Endothelial cell (in vitro differentiated cells): Measurements from ENCODE around the gene NTSR1. TPM values are rescaled to one million over a fixed set of nuclear protein-coding genes. Genes with fewer than 3 reads are reported as not detected.

Experiments
- DNase-seq: peaks from one replicate; pipeline ENCODE4 v3.0.0; 2021; ENCODE audit warnings: low spot score
- H3K27ac Mint-ChIP-seq: one replicate; pipeline ENCODE4 v1.8.0; 2021; ENCODE audit warnings: mixed read lengths, inconsistent platforms; ENCODE audit not compliant: unreplicated experiment
- H3K27me3 Mint-ChIP-seq: one replicate; pipeline ENCODE4 v1.8.0; 2021; ENCODE audit warnings: mild to moderate bottlenecking, moderate library complexity, mixed read lengths, inconsistent platforms; ENCODE audit not compliant: unreplicated experiment
- H3K36me3 Mint-ChIP-seq: one replicate; pipeline ENCODE4 v1.8.0; 2021; ENCODE audit warnings: mild to moderate bottlenecking, low read depth, mixed read lengths, inconsistent platforms; ENCODE audit not compliant: unreplicated experiment
- H3K4me1 Mint-ChIP-seq: one replicate; pipeline ENCODE4 v1.8.0; 2021; ENCODE audit warnings: mild to moderate bottlenecking, mixed read lengths, inconsistent platforms; ENCODE audit not compliant: unreplicated experiment
- H3K4me3 Mint-ChIP-seq: one replicate; pipeline ENCODE4 v1.8.0; 2021; ENCODE audit warnings: mild to moderate bottlenecking, mixed read lengths, inconsistent platforms; ENCODE audit not compliant: unreplicated experiment
- H3K9me3 Mint-ChIP-seq: one replicate; pipeline ENCODE4 v1.8.0; 2021; ENCODE audit warnings: mixed read lengths, inconsistent platforms; ENCODE audit not compliant: unreplicated experiment
- total RNA-seq: library from RNA; stranded (reverse); fragmentation: NEBNext Ultra II Directional; extraction: Animal tissue kit (Norgen Biotek cat#: 25700); gene quantifications from one replicate; pipeline ENCODE4 v1.2.1, GENCODE V29; 2021; ENCODE audit not compliant: unreplicated experiment
- TF ChIP-seq, protein P1 (sequence below): fragments of 200-600 bp; sonication (generic); IDR thresholded peaks from one replicate; pipeline ENCODE4 v1.5.0; 2021; ENCODE audit warnings: antibody characterized with exemption; ENCODE audit not compliant: unreplicated experiment

NTSR1 gene
- total RNA-seq, 1 donor from 2014 or later: not detected

DNA sequence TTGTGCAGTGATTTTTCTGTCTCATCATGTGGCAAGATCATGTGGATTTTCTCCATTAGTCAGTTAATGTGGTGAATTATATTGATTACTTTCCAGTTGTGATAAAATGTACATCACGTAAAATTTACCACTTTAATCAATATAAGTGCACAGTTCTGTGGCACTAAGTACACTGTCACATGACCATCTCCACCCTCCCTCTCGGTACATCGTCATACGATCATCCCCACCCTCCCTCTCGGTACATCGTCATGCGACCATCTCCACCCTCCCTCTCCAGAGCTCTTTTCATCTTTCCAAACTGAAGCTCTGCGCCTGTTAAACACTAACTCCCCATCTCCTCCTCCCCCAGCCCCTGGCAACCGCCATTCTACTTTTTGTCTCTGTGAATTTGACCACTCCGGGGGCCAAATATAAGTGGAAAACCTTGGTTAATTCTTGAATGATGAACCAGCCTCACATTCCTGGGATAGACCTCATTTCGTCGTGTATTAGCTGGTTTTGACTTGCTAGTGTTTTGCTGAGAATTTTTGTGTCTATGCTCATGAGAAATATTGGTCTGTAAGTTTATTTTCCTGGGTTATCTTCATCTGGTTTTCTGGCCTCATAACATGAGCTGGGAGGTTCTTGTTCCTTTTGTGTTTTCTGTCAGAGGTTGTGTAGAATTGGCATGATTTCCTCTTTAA is 10.8 kb downstream of the NTSR1 start:
- H3K4me1 Mint-ChIP-seq: no peaks in the 10 kb centered on the region
- TF ChIP-seq, protein P1, sequence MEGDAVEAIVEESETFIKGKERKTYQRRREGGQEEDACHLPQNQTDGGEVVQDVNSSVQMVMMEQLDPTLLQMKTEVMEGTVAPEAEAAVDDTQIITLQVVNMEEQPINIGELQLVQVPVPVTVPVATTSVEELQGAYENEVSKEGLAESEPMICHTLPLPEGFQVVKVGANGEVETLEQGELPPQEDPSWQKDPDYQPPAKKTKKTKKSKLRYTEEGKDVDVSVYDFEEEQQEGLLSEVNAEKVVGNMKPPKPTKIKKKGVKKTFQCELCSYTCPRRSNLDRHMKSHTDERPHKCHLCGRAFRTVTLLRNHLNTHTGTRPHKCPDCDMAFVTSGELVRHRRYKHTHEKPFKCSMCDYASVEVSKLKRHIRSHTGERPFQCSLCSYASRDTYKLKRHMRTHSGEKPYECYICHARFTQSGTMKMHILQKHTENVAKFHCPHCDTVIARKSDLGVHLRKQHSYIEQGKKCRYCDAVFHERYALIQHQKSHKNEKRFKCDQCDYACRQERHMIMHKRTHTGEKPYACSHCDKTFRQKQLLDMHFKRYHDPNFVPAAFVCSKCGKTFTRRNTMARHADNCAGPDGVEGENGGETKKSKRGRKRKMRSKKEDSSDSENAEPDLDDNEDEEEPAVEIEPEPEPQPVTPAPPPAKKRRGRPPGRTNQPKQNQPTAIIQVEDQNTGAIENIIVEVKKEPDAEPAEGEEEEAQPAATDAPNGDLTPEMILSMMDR: no peak
- no peaks in the 10 kb centered on the region for H3K36me3 Mint-ChIP-seq
- DNase-seq: no peak
- H3K27me3 Mint-ChIP-seq: peaks cover 7% of the 10 kb centered on the region
- H3K4me3 Mint-ChIP-seq: no peak overlapping the region
- H3K9me3 Mint-ChIP-seq: peaks cover 6% of the 10 kb centered on the region
- H3K27ac Mint-ChIP-seq: no peak overlapping the region

DNA sequence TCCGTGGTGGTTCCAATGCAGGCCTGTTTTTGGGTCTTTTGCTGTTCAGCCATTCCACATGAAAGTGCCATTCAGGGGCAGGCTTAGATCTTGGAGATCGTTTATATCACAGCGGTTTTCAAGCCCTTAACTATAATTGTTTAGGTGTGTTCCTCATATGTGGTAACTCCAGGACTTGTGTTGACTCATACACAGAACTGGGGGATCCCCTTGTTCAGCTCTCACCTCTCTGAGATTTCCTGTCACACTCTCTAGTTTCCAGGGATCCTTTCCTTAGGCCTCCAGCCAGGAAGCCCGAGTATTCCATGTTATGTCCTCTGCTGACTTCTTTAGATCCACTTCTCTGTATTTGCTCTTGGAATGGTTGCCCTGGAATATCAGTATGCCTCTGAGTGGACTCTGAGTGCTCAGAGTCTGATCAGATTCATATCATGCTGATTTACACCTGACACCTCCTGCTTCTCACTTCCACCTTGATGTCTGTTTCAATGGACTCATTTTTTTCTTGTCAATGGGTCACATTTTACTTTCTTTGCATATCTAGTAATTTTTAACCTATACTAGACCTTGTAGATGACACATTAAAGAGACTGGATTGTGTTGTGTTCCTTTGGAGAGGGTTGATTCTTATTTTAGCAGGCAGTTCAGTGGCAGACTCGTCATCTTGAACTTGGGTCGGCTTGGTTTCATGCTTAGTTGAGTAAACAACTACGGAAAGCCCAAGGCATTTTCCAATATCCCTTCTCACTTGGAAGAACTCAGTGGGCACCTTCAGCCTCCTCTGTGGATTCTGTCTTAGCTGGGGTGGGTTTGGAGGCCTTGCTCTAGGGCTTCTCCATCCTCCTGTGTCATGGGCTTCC is 13.1 kb downstream of the NTSR1 start:
- peaks cover 6% of the 10 kb centered on the region for H3K9me3 Mint-ChIP-seq
- no peaks in the 10 kb centered on the region for H3K36me3 Mint-ChIP-seq
- no peak for DNase-seq
- no peak overlapping the region for H3K27ac Mint-ChIP-seq
- no peaks in the 10 kb centered on the region for H3K4me1 Mint-ChIP-seq
- peaks cover 9% of the 10 kb centered on the region for H3K27me3 Mint-ChIP-seq
- no peak overlapping the region for H3K4me3 Mint-ChIP-seq
- TF ChIP-seq, protein P1: no peak

- TF ChIP-seq, protein P1: no peak
- no peak overlapping the region for H3K4me3 Mint-ChIP-seq
- peaks cover 9% of the 10 kb centered on the region for H3K27me3 Mint-ChIP-seq
- H3K4me1 Mint-ChIP-seq: no peaks in the 10 kb centered on the region
- H3K9me3 Mint-ChIP-seq: peaks cover 6% of the 10 kb centered on the region
- DNase-seq: no peak
- no peaks in the 10 kb centered on the region for H3K36me3 Mint-ChIP-seq
- H3K27ac Mint-ChIP-seq: no peak overlapping the region
Observed at GRCh38 chr20:62722627-62723026, 14.0 kb downstream of the NTSR1 start.

DNA sequence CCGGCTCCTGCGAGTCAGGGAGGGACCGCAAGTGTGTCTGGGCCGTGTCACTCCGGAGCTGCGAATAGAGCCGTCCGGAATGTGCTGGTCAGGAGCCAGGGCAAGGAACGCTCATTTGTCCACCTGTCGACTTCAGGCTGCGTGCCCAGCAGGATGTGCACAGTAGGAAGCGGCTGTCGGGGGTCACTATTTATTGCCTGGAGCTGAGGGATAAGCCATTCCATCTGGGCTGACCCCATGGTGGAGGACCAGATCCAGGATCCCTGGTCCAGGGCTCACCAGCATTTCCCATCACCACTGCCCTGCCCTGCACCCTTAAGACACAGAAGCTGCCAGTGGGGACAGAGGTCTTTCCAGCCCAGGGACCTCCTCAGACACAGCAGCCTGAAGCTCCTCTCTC is 14.7 kb downstream of the NTSR1 start:
- DNase-seq: no peak
- Mint-ChIP-seq H3K36me3 (no peaks in the 10 kb centered on the region), H3K27me3 (peaks cover 9% of the 10 kb centered on the region)

More for the DNA sequence above, 14.7 kb downstream of the NTSR1 start:
- H3K27ac Mint-ChIP-seq: no peak overlapping the region
- H3K4me1 Mint-ChIP-seq: no peaks in the 10 kb centered on the region
- TF ChIP-seq, protein P1: no peak
- no peak overlapping the region for H3K4me3 Mint-ChIP-seq
- peaks cover 6% of the 10 kb centered on the region for H3K9me3 Mint-ChIP-seq
